Heart left ventricle (tissue), 13 donors: ENCODE measurements around the gene YPEL2.

Experiments used
- POLR2A ChIP-seq, 2 donors: fragments of 450-650 bp; IDR thresholded peaks; one replicate each; pipeline ENCODE4 v1.6.1; 2017; ENCODE audit warnings: antibody characterized with exemption in 2 of 2, mild to moderate bottlenecking in 2 of 2, moderate library complexity in 2 of 2
- TF ChIP-seq, protein P1 (sequence below), 12 donors: fragments of 200-600 bp; sonication (generic) in 4 of 12; IDR thresholded peaks; one replicate each; pipeline versions ENCODE4 v1.5.0 to v1.8.0; 2018 to 2022; ENCODE audit warnings: antibody characterized with exemption in 12 of 12, mild to moderate bottlenecking in 5 of 12
- donor health status: ischemic (EF 13 %, LVEDD 7.1; RV severe dilation, severe dysfunction).
- donor health status: DM: no; HTN: yes; CAD: no.
- donor health status: DM: no; HTN: no; CAD: no.
- donor health status: ischemic (EF 25% LVEDD 6.9; RV normal size, moderate dysfunction).
- donor health status: ischemic (EF 25% LVEDD 5.7; RV mildly dilated, moderate dysfunction).
- donor health status: ischemic (EF 35%, LVEDD 5.7; RV mildly dilated, moderate dysfunction).
- donor health status: nonischemic (EF 11% LVEDD 7.7; RV severe dilation, severe dysfunction).
- donor health status: DM: yes; HTN: yes; CAD: no.
- donor health status: PGD.
- donor health status: ischemic (EF 29% LVEDD 5.4; RV normal size, mild dysfunction).
- donor health status: nonischemic (EF 23%, LVEDD 6.1; RV moderate dilation, normal function).

DNA sequence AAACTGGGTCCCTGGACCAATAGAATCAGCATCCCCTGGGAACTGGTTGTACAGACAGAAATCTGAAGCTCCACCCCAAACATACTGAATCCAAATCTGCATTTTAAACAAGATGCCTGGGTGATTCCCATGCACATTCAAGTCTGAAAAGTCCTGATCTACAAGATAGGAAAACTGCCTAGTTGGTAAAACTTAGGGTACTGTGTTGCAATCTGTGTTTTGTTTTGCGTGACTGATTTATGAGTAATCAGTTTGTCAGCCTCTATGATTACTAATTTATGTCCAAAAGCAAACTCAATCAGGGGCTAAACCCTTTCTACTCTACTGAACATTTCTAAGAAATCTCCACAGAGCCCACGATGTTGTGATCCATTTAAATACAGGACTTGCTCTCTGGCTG lies 103.8 kb downstream of the YPEL2 start:
- TF ChIP-seq, protein P1, sequence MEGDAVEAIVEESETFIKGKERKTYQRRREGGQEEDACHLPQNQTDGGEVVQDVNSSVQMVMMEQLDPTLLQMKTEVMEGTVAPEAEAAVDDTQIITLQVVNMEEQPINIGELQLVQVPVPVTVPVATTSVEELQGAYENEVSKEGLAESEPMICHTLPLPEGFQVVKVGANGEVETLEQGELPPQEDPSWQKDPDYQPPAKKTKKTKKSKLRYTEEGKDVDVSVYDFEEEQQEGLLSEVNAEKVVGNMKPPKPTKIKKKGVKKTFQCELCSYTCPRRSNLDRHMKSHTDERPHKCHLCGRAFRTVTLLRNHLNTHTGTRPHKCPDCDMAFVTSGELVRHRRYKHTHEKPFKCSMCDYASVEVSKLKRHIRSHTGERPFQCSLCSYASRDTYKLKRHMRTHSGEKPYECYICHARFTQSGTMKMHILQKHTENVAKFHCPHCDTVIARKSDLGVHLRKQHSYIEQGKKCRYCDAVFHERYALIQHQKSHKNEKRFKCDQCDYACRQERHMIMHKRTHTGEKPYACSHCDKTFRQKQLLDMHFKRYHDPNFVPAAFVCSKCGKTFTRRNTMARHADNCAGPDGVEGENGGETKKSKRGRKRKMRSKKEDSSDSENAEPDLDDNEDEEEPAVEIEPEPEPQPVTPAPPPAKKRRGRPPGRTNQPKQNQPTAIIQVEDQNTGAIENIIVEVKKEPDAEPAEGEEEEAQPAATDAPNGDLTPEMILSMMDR (IDR thresholded peaks at IDR 0.05), result no peak
- no peak for TF ChIP-seq POLR2A (IDR thresholded peaks at IDR 0.05)
